Parathyroid adenoma (tissue), 2 donors: ENCODE data around the gene ACAT1.
"Not testable (repeated sequence)": the region's sequence is repeated elsewhere in the genome, so short reads cannot be mapped to it uniquely, and the experiment has no call there.

ENCODE experiments used
- H2AFZ ChIP-seq: fragments of 300-600 bp; sonication (generic); one replicate; pipeline ENCODE4 v1.7.0; 2017; ENCODE audit warnings: antibody characterized with exemption, mild to moderate bottlenecking
- H3K27ac ChIP-seq: fragments of 300-600 bp; sonication (generic); one replicate; pipeline ENCODE4 v1.7.0; 2017
- H3K27me3 ChIP-seq: fragments of 300-600 bp; sonication (generic); one replicate; pipeline ENCODE4 v1.7.0; 2017; ENCODE audit warnings: low read length; ENCODE audit not compliant: control insufficient read depth, insufficient read depth
- H3K36me3 ChIP-seq: fragments of 300-600 bp; sonication (generic); one replicate; pipeline ENCODE4 v1.7.0; 2017; ENCODE audit warnings: low read length; ENCODE audit not compliant: control insufficient read depth, insufficient read depth
- H3K4me1 ChIP-seq: fragments of 300-600 bp; sonication (generic); one replicate; pipeline ENCODE4 v1.7.0; 2017; ENCODE audit warnings: control low read depth
- H3K4me2 ChIP-seq: fragments of 300-600 bp; sonication (generic); one replicate; pipeline ENCODE4 v1.7.0; 2017; ENCODE audit warnings: low read length
- H3K4me3 ChIP-seq: fragments of 300-600 bp; sonication (generic); one replicate; pipeline ENCODE4 v1.7.0; 2017; ENCODE audit warnings: low read depth, low read length
- H3K79me2 ChIP-seq: fragments of 300-600 bp; sonication (generic); one replicate; pipeline ENCODE4 v1.7.0; 2017; ENCODE audit warnings: control low read depth
- H3K9ac ChIP-seq: fragments of 300-600 bp; sonication (generic); one replicate; pipeline ENCODE4 v1.7.0; 2017; ENCODE audit warnings: mild to moderate bottlenecking
- H3K9me3 ChIP-seq: fragments of 300-600 bp; sonication (generic); one replicate; pipeline ENCODE4 v1.7.0; 2017; ENCODE audit warnings: low read length; ENCODE audit not compliant: control insufficient read depth
- TF ChIP-seq, protein P1 (sequence below): fragments of 300-600 bp; sonication (generic); IDR thresholded peaks from one replicate; pipeline ENCODE4 v1.7.0; 2017; ENCODE audit warnings: antibody characterized with exemption, mild to moderate bottlenecking
- donor health status: primary hyperparathyroidism.

ACAT1 gene

GRCh38 chr11:108154591-108154990 lies 33.2 kb downstream of the ACAT1 start:
- Histone ChIP-seq H2AFZ (no peak overlapping the region), H3K27ac (no peak overlapping the region), H3K27me3 (no peaks in the 10 kb centered on the region), H3K36me3 (no peaks in the 10 kb centered on the region), H3K9me3 (no peaks in the 10 kb centered on the region), H3K79me2 (no peaks in the 10 kb centered on the region), H3K9ac (no peak overlapping the region), H3K4me3 (no peak overlapping the region), H3K4me1 (no peaks in the 10 kb centered on the region), H3K4me2 (no peak overlapping the region)
- TF ChIP-seq, protein P1, sequence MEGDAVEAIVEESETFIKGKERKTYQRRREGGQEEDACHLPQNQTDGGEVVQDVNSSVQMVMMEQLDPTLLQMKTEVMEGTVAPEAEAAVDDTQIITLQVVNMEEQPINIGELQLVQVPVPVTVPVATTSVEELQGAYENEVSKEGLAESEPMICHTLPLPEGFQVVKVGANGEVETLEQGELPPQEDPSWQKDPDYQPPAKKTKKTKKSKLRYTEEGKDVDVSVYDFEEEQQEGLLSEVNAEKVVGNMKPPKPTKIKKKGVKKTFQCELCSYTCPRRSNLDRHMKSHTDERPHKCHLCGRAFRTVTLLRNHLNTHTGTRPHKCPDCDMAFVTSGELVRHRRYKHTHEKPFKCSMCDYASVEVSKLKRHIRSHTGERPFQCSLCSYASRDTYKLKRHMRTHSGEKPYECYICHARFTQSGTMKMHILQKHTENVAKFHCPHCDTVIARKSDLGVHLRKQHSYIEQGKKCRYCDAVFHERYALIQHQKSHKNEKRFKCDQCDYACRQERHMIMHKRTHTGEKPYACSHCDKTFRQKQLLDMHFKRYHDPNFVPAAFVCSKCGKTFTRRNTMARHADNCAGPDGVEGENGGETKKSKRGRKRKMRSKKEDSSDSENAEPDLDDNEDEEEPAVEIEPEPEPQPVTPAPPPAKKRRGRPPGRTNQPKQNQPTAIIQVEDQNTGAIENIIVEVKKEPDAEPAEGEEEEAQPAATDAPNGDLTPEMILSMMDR = no peak

DNA sequence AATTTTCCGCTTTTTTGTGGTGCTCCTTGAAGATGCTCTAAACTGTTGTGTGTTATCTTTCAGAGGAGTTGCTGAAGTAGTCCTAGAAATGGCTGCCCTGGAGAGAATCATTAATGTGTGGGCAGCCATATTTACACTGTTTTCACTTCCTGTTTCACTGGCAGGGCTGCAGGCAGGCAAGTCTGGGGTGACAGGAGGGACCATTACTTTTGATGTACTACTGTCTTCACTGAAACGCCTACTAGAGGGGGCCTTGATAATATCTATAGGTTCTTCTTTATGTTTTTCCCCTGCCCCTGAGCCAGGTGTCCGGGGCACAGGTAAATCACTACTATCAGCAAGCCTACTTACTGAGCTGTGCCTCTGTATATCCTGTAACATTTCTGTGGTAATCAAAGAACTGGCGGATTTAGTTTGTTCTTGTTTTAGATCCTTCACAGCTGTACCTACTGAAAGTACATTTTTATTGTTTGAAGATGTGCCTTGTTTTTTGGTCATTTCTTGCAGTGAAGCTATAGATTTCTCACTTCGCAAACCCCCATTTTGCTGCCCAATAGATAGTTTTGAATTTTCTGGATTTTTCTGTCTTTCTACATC lies 39.7 kb downstream of the ACAT1 start:
- no peaks in the 10 kb centered on the region for H3K79me2 ChIP-seq
- H3K4me2 ChIP-seq = no peak overlapping the region
- no peak overlapping the region for H2AFZ ChIP-seq
- TF ChIP-seq, protein P1 = no peak
- no peak overlapping the region for H3K4me3 ChIP-seq
- no peaks in the 10 kb centered on the region for H3K4me1 ChIP-seq
- H3K27me3 ChIP-seq = no peaks in the 10 kb centered on the region
- H3K9me3 ChIP-seq = no peaks in the 10 kb centered on the region
- no peak overlapping the region for H3K27ac ChIP-seq
- H3K9ac ChIP-seq = no peak overlapping the region
- no peaks in the 10 kb centered on the region for H3K36me3 ChIP-seq

DNA sequence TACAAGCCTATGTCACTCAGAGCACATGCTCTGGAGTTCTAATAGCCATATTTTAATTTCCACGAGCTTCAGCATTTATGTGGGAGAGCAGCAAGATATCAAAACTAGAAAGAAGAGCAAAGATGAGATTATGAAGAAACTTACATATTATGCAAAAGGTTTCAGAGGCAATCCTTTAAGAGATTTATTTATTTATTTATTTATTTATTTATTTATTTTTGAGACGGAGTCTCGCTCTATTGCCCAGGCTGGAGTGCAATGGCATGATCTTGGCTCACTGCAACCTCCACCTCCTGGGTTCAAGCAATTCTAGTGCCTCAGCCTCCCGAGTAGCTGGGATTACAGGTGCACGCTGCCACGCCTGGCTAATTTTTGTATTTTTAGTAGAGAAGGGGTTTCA lies 41.5 kb downstream of the ACAT1 start:
- H3K27ac ChIP-seq, H3K27me3 ChIP-seq, H3K79me2 ChIP-seq, H3K9me3 ChIP-seq, H3K36me3 ChIP-seq, H3K4me3 ChIP-seq, H3K4me1 ChIP-seq, H3K4me2 ChIP-seq, H2AFZ ChIP-seq, H3K9ac ChIP-seq: not testable (repeated sequence)

DNA sequence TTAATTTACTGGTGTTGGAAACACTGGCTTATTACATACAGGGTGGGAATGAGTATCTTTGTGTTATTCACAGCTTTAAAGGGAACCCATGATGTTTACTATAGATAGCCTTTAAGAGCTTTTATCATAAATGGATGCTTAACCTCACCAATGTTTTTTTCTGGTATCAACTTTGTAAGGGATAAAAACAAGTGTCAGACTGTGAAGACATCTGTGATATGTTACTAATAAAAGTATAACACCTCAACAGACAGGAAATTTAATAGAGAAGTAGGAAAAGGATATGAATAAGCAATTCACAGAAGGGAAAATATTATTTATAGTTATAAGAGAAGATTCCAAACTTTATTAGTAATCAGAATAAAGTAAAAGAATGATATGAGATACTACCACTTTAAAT lies 46.3 kb downstream of the ACAT1 start:
- H3K4me2 ChIP-seq = no peak overlapping the region
- H3K9ac ChIP-seq = no peak overlapping the region
- H3K4me3 ChIP-seq = no peak overlapping the region
- H2AFZ ChIP-seq = no peak overlapping the region
- H3K27me3 ChIP-seq = no peaks in the 10 kb centered on the region
- H3K4me1 ChIP-seq = no peaks in the 10 kb centered on the region
- H3K79me2 ChIP-seq = no peaks in the 10 kb centered on the region
- no peaks in the 10 kb centered on the region for H3K36me3 ChIP-seq
- TF ChIP-seq, protein P1 = no peak
- no peak overlapping the region for H3K27ac ChIP-seq
- no peaks in the 10 kb centered on the region for H3K9me3 ChIP-seq

GRCh38 chr11:108170184-108170583 lies 48.8 kb downstream of the ACAT1 start:
- Histone ChIP-seq H3K36me3 (no peaks in the 10 kb centered on the region), H2AFZ (no peak overlapping the region), H3K4me2 (no peak overlapping the region), H3K79me2 (no peaks in the 10 kb centered on the region), H3K27me3 (no peaks in the 10 kb centered on the region), H3K4me3 (no peak overlapping the region), H3K9me3 (no peaks in the 10 kb centered on the region), H3K27ac (no peak overlapping the region), H3K9ac (no peak overlapping the region), H3K4me1 (no peaks in the 10 kb centered on the region)
- TF ChIP-seq, protein P1 = no peak
